Endodermal cell (in vitro differentiated cells): ENCODE data around the gene INTS3. TPM values are rescaled to one million over a fixed set of nuclear protein-coding genes. Genes with fewer than 3 reads are reported as not detected.
A peak's percentile ranks its signal among the peaks of the same experiment; 100 is the strongest.

Source experiments
- DNase-seq: peaks from one replicate; pipeline ENCODE4 v3.0.0-alpha.2; 2017
- H3K27ac ChIP-seq: 2 replicates; pipeline ENCODE4 v1.5.1; 2013; ENCODE audit warnings: mild to moderate bottlenecking, low read depth, low read length, moderate library complexity
- H3K27me3 ChIP-seq: 2 replicates; pipeline ENCODE4 v1.6.1; 2013; ENCODE audit warnings: mild to moderate bottlenecking, low read length, moderate library complexity; ENCODE audit not compliant: insufficient read depth, control insufficient read depth, poor library complexity, severe bottlenecking
- H3K36me3 ChIP-seq: 2 replicates; pipeline ENCODE4 v1.7.0; 2013; ENCODE audit warnings: mild to moderate bottlenecking, low read length, moderate library complexity; ENCODE audit not compliant: control insufficient read depth, insufficient read depth
- H3K4me1 ChIP-seq: one replicate; pipeline ENCODE4 v1.7.0; 2013; ENCODE audit warnings: low read length; ENCODE audit not compliant: control insufficient read depth, insufficient read depth
- H3K4me3 ChIP-seq: 2 replicates; pipeline ENCODE4 v1.5.1; 2013; ENCODE audit warnings: mild to moderate bottlenecking, low read length, moderate library complexity
- H3K9ac ChIP-seq: 2 replicates; pipeline ENCODE4 v1.6.1; 2013; ENCODE audit warnings: mild to moderate bottlenecking, low read length, moderate library complexity; ENCODE audit not compliant: poor library complexity, severe bottlenecking; ENCODE audit errors: extremely low read depth
- H3K9me3 ChIP-seq: 2 replicates; pipeline ENCODE4 v1.6.1; 2013; ENCODE audit warnings: mild to moderate bottlenecking, low read length, moderate library complexity; ENCODE audit not compliant: control insufficient read depth
- H3K27ac Mint-ChIP-seq: 2 replicates; pipeline ENCODE4 v1.8.0; 2020; ENCODE audit warnings: mixed read lengths
- H3K27me3 Mint-ChIP-seq: 2 replicates; pipeline ENCODE4 v1.8.0; 2021; ENCODE audit warnings: mild to moderate bottlenecking, mixed read lengths; ENCODE audit not compliant: insufficient read depth
- H3K36me3 Mint-ChIP-seq: 2 replicates; pipeline ENCODE4 v1.8.0; 2020; ENCODE audit warnings: low read depth, mixed read lengths
- H3K4me1 Mint-ChIP-seq: 2 replicates; pipeline ENCODE4 v1.8.0; 2020; ENCODE audit warnings: mixed read lengths
- H3K4me3 Mint-ChIP-seq: 2 replicates; pipeline ENCODE4 v1.8.0; 2020; ENCODE audit warnings: mild to moderate bottlenecking, moderate library complexity, mixed read lengths
- H3K9me3 Mint-ChIP-seq: 2 replicates; pipeline ENCODE4 v1.8.0; 2020; ENCODE audit warnings: mild to moderate bottlenecking, mixed read lengths
- WGBS, 2 experiments: methylation state at CpG; one replicate each; pipeline versions ENCODE4 v1.1.5 to v1.1.7; 2013; ENCODE audit warnings: missing lambda C conversion rate in 2 of 2, mixed read lengths in 1 of 2; ENCODE audit not compliant: insufficient coverage in 1 of 2, insufficient read length in 1 of 2; 5-methylcytosine and 5-hydroxymethylcytosine counted together
- total RNA-seq, 2 donors: library from RNA; stranded (reverse); fragmentation: NEBNext Ultra II Directional in 1 of 2; extraction: Animal tissue kit (Norgen Biotek cat#: 25700) in 1 of 2; gene quantifications; 2 replicates in 1 of 2; 3 replicates in 1 of 2; pipeline ENCODE4 v1.2.1, GENCODE V29; 2021
- TF ChIP-seq, protein P1 (sequence below): fragments of 200-600 bp; sonication (generic); conservative IDR thresholded peaks from 2 replicates; pipeline ENCODE4 v1.5.0; 2021; ENCODE audit warnings: antibody characterized with exemption, mild to moderate bottlenecking

The INTS3 gene
- total RNA-seq, 2 donors from 2014 or later, result 94.4 to 117 TPM

DNA sequence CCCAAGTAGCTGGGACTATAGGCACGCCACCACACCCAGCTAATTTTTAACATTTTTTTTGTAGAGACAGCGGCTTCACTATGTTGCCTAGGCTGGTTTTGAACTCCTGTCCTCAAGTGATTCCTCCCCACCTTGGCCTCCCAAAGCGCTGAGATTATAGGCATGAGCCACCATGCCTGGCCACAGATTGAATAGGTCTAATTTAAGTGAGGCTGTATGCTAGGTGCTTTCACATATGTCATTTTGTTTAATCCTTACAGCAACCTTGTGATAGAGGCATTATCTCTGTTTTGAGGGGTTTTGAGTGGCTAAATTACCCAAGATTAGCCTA is 7.2 kb downstream of the INTS3 start:
- H3K4me3 ChIP-seq, result no peak overlapping the region

DNA sequence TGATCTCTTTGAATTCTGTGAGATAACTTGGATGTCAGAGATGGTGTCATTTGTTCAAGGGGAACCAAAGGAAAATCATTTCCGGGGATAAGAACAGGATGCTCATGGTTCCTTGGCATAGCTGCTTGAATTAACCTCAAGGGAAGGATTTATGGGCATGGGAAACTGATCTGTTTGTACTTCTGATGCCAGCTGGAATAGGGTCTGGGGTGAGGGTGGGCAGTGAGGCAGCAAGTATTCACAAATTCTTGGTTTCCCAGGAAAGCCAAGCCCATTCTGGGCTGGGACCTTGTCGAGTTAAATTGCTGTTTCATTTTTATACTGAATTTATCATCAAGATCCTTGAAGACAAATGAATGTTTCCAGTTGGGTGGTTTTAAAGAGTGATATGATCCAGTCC is 14.1 kb downstream of the INTS3 start:
- Mint-ChIP-seq H3K4me3 (no peak overlapping the region), H3K36me3 (peaks cover 56% of the 10 kb centered on the region), H3K27ac (peak overlapping the region; percentile 56), H3K9me3 (no peaks in the 10 kb centered on the region), H3K4me1 (peaks cover 53% of the 10 kb centered on the region), H3K27me3 (no peaks in the 10 kb centered on the region)
- Histone ChIP-seq H3K9me3 (no peaks in the 10 kb centered on the region), H3K27ac (no peak overlapping the region), H3K4me3 (no peak overlapping the region), H3K9ac (no peak overlapping the region), H3K36me3 (peaks cover 56% of the 10 kb centered on the region), H3K27me3 (no peaks in the 10 kb centered on the region), H3K4me1 (peaks cover 19% of the 10 kb centered on the region)
- DNase-seq, result no peak
- 100% methylated on average over 1 to 2 of the region's 2 CpGs for WGBS, 2 experiments
- TF ChIP-seq, protein P1, sequence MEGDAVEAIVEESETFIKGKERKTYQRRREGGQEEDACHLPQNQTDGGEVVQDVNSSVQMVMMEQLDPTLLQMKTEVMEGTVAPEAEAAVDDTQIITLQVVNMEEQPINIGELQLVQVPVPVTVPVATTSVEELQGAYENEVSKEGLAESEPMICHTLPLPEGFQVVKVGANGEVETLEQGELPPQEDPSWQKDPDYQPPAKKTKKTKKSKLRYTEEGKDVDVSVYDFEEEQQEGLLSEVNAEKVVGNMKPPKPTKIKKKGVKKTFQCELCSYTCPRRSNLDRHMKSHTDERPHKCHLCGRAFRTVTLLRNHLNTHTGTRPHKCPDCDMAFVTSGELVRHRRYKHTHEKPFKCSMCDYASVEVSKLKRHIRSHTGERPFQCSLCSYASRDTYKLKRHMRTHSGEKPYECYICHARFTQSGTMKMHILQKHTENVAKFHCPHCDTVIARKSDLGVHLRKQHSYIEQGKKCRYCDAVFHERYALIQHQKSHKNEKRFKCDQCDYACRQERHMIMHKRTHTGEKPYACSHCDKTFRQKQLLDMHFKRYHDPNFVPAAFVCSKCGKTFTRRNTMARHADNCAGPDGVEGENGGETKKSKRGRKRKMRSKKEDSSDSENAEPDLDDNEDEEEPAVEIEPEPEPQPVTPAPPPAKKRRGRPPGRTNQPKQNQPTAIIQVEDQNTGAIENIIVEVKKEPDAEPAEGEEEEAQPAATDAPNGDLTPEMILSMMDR, result no peak

More for the DNA sequence above, 7.2 kb downstream of the INTS3 start:
- DNase-seq, result no peak
- Histone ChIP-seq H3K9me3 (no peaks in the 10 kb centered on the region), H3K36me3 (peaks cover 39% of the 10 kb centered on the region), H3K9ac (no peak overlapping the region), H3K27ac (no peak overlapping the region), H3K4me1 (peaks cover 10% of the 10 kb centered on the region), H3K27me3 (no peaks in the 10 kb centered on the region)
- Mint-ChIP-seq H3K4me3 (no peak overlapping the region), H3K4me1 (peaks cover 32% of the 10 kb centered on the region), H3K27me3 (no peaks in the 10 kb centered on the region), H3K36me3 (peaks cover 44% of the 10 kb centered on the region), H3K9me3 (no peaks in the 10 kb centered on the region), H3K27ac (peak overlapping the region; percentile 44)
- WGBS, 2 experiments, result 87% methylated on average over 3 of the region's 3 CpGs; no CpG with 5 or more reads in 1 of the 2 experiments
- TF ChIP-seq, protein P1, result no peak

DNA sequence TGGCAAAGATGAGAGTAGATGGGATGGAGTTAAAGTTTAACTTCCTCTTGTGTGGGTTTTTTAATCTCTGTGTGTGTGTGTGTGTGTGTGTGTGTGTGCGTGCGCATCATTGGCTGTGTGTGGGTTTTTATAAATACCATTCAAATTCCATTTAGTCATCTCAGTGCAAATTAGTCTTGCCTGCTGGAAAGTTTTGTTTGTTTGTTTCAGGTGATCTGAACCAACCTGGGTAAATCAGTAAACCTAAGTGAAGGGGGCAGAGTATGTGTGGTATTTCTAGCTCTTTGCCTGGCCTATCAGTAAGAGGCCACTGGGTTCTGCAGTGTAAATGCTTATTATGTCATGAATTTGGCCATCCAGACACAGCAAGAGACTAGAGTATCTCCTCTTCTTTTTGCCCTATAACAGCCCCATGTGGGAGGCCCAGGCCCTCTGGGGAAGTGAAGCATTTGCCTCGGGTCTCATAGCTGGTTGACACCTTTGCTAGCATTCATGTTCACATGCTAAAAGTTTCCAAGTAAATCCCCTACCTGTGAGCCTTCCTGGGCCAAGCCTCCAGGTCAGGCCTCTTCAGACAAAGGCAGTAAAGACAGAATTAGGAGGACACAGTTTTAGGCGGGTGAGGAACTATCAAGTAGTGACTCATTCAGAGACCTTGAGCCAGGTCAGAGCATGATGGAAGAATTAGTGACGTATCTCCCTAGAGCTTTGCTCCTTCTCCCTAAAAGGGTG is 14.7 kb downstream of the INTS3 start:
- no peak overlapping the region for H3K4me3 Mint-ChIP-seq
- H3K36me3 Mint-ChIP-seq, result peaks cover 54% of the 10 kb centered on the region
- Histone ChIP-seq H3K9ac (no peak overlapping the region), H3K4me3 (no peak overlapping the region), H3K36me3 (peaks cover 62% of the 10 kb centered on the region), H3K9me3 (no peaks in the 10 kb centered on the region), H3K27ac (no peak overlapping the region), H3K4me1 (peaks cover 19% of the 10 kb centered on the region), H3K27me3 (no peaks in the 10 kb centered on the region)
- peaks cover 56% of the 10 kb centered on the region for H3K4me1 Mint-ChIP-seq
- no peaks in the 10 kb centered on the region for H3K27me3 Mint-ChIP-seq
- DNase-seq, result no peak
- TF ChIP-seq, protein P1, result no peak
- 90 to 92% methylated on average over 3 of the region's 5 CpGs for WGBS, 2 experiments
- peak overlapping the region; percentile 56 for H3K27ac Mint-ChIP-seq
- H3K9me3 Mint-ChIP-seq, result no peaks in the 10 kb centered on the region
